Mesothelial cell of epicardium (in vitro differentiated cells): ENCODE data around the gene RECQL5. TPM values are rescaled to one million over a fixed set of nuclear protein-coding genes. Genes with fewer than 3 reads are reported as not detected.

Source experiments
- DNase-seq, 2 experiments: peaks; one replicate each; pipeline ENCODE4 v3.0.0; 2021; ENCODE audit warnings: low spot score in 2 of 2; ENCODE audit not compliant: unreplicated experiment in 2 of 2
- H3K27ac Mint-ChIP-seq: 2 replicates; pipeline ENCODE4 v1.8.0; 2021; ENCODE audit warnings: mixed read lengths
- H3K27me3 Mint-ChIP-seq: 2 replicates; pipeline ENCODE4 v1.8.0; 2021; ENCODE audit warnings: low read depth, mixed read lengths
- H3K36me3 Mint-ChIP-seq: 2 replicates; pipeline ENCODE4 v1.8.0; 2021; ENCODE audit warnings: mixed read lengths
- H3K4me1 Mint-ChIP-seq: 2 replicates; pipeline ENCODE4 v1.8.0; 2021; ENCODE audit warnings: mixed read lengths
- H3K4me3 Mint-ChIP-seq: 2 replicates; pipeline ENCODE4 v1.8.0; 2021; ENCODE audit warnings: mild to moderate bottlenecking, moderate library complexity, mixed read lengths
- H3K9me3 Mint-ChIP-seq: 2 replicates; pipeline ENCODE4 v1.8.0; 2021; ENCODE audit warnings: mixed read lengths
- total RNA-seq: library from RNA; stranded (reverse); gene quantifications from 3 replicates; pipeline ENCODE4 v1.2.1, GENCODE V29; 2021
- TF ChIP-seq, protein P1 (sequence below): fragments of 200-600 bp; sonication (generic); IDR thresholded peaks from one replicate; pipeline ENCODE4 v1.5.0; 2021; ENCODE audit warnings: antibody characterized with exemption; ENCODE audit not compliant: unreplicated experiment

The RECQL5 gene
- total RNA-seq, 1 donor from 2014 or later = 62.6 TPM

DNA sequence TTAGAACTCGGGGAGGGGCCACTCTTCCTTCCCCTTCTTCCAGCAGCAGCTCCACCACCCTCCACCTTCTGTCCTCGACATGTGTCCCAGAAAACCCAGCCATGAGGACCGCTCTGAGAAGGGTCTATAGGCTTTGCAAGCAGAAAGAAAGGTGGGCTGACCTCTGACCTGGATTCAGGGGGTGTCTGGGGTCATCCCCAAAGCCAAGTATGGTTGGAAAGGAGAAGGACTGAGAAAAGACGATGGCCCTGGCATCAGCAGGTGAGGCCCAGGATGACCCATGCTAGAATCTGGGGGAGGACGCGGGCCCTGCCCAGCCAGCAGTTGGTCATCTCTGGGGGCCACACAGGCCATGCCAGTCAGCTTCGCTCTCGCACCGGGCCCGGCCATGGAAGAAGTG lies 39.9 kb downstream of the RECQL5 start:
- Mint-ChIP-seq H3K27me3 (no peaks in the 10 kb centered on the region), H3K36me3 (peaks cover 2% of the 10 kb centered on the region), H3K9me3 (no peaks in the 10 kb centered on the region), H3K4me1 (peaks cover 3% of the 10 kb centered on the region), H3K4me3 (no peak overlapping the region), H3K27ac (no peak overlapping the region)
- TF ChIP-seq, protein P1, sequence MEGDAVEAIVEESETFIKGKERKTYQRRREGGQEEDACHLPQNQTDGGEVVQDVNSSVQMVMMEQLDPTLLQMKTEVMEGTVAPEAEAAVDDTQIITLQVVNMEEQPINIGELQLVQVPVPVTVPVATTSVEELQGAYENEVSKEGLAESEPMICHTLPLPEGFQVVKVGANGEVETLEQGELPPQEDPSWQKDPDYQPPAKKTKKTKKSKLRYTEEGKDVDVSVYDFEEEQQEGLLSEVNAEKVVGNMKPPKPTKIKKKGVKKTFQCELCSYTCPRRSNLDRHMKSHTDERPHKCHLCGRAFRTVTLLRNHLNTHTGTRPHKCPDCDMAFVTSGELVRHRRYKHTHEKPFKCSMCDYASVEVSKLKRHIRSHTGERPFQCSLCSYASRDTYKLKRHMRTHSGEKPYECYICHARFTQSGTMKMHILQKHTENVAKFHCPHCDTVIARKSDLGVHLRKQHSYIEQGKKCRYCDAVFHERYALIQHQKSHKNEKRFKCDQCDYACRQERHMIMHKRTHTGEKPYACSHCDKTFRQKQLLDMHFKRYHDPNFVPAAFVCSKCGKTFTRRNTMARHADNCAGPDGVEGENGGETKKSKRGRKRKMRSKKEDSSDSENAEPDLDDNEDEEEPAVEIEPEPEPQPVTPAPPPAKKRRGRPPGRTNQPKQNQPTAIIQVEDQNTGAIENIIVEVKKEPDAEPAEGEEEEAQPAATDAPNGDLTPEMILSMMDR = no peak
- no peak for DNase-seq

DNA sequence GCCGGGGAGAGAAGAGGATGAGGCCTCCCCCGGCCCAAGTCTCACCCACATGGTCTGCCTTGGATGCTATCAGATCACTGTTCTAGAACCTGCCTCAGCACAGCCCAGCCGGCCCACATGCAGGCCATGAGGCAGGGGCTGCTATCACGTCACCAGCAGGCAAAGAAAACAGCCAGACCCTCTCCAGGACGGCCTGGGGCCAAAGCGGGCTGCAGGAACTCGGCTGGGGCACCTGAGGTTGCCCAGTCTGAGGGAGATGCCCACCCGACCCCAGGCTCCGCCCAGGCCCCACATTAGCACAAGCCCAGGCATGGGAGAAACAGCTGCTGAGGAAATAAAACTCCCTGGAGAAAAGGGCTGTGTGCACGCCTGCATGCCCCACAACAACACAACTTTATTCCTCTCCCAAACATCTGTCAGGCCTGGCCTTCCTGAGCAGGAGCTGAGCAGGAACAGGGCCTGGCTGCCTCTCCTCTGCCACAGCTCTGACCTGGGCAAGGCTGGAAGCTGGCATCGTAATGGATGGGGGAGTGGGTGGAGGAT lies 40.4 kb downstream of the RECQL5 start:
- H3K4me3 Mint-ChIP-seq = no peak overlapping the region
- H3K36me3 Mint-ChIP-seq = peaks cover 2% of the 10 kb centered on the region
- H3K27ac Mint-ChIP-seq = no peak overlapping the region
- H3K27me3 Mint-ChIP-seq = no peaks in the 10 kb centered on the region
- H3K4me1 Mint-ChIP-seq = peaks cover 6% of the 10 kb centered on the region
- DNase-seq = no peak
- TF ChIP-seq, protein P1 = no peak
- H3K9me3 Mint-ChIP-seq = no peaks in the 10 kb centered on the region

DNA sequence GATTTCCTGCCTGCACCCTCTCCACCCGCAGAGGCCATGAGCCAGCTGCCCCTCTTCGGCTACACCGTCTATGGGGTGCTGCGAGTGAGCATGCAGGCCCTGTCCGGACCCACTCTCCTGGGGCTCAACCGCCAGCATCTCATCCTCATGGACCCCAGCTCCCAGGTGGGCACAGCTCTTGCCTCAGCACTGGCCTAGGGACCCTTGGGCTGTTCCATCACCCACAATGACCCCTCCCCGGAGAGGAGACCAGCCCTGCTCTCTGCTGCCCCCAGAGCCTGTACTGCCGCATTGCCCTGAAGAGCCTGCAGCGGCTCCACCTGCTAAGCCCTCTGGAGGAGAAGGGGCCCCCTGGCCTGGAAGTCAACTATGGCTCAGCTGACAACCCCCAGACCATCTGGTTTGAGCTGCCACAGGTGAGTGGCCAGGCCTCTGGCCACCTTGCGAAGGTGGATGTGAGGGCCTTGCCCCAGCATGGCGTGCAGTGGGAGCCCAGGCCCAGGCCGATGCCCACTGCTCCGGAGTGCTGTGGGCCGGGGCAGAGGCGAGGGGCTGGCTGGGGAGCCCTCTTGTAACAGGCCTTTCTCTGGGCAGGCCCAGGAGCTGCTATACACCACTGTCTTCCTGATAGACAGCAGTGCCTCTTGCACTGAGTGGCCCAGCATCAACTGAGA lies 41.0 kb downstream of the RECQL5 start:
- Mint-ChIP-seq H3K27ac (no peak overlapping the region), H3K4me3 (no peak overlapping the region), H3K9me3 (no peaks in the 10 kb centered on the region), H3K27me3 (no peaks in the 10 kb centered on the region), H3K4me1 (peaks cover 6% of the 10 kb centered on the region), H3K36me3 (peaks cover 2% of the 10 kb centered on the region)
- TF ChIP-seq, protein P1 = peak; percentile 70
- DNase-seq = no peak

DNA sequence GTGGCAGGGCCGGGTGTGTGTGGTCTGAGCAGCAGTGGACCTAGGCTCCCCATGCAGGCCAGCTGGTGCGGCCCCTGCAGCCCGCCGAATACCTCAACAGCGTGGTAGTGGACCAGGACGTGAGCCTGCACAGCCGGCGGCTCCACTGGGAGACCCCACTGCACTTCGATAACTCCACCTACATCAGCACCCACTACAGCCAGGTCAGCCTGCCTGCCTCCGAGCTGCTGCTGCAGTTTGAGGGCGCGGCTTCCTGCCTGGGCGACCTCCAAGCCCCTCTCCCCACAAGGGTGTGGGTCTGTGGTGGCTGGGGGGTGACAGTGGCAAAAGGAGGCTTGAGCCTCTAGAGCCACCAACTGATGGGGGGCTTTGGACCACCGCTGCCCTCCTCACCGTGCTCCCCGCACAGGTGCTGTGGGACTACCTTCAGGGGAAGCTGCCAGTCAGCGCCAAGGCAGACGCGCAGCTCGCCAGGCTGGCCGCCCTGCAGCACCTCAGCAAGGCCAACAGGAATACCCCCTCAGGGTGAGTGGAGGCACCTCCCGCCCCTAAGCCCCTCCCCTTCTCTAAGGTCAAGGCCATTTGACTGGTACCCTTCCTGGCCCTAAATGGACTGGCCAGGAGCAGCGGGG lies 42.1 kb downstream of the RECQL5 start:
- H3K27ac Mint-ChIP-seq = no peak overlapping the region
- H3K9me3 Mint-ChIP-seq = no peaks in the 10 kb centered on the region
- TF ChIP-seq, protein P1 = no peak
- DNase-seq = no peak
- H3K4me1 Mint-ChIP-seq = peaks cover 6% of the 10 kb centered on the region
- H3K27me3 Mint-ChIP-seq = no peaks in the 10 kb centered on the region
- no peak overlapping the region for H3K4me3 Mint-ChIP-seq
- peaks cover 2% of the 10 kb centered on the region for H3K36me3 Mint-ChIP-seq

DNA sequence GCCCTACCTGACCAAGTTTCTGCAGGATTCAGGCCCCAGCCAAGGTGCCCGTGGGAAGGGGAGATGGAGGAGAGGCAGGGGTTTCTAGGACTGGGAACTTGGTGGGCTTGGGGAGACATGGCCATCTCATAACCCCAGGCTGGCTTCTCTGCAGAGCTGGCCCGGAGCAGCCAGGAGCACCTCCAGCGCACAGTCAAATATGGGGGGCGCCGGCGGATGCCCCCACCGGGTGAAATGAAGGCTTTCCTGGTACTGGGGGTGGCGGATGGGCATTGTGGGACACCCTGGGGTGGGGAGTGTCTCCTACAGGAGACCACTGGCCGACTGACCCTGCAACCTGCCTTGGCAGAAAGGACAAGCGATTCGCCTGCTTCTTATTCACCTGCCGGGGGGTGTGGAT lies 42.9 kb downstream of the RECQL5 start:
- TF ChIP-seq, protein P1 = no peak
- no peaks in the 10 kb centered on the region for H3K27me3 Mint-ChIP-seq
- peaks cover 2% of the 10 kb centered on the region for H3K36me3 Mint-ChIP-seq
- H3K27ac Mint-ChIP-seq = no peak overlapping the region
- H3K4me3 Mint-ChIP-seq = no peak overlapping the region
- peaks cover 6% of the 10 kb centered on the region for H3K4me1 Mint-ChIP-seq
- no peak for DNase-seq
- H3K9me3 Mint-ChIP-seq = no peaks in the 10 kb centered on the region
